Thoracic aorta (tissue), 2 donors: ENCODE measurements around the gene STX17. TPM values are rescaled to one million over a fixed set of nuclear protein-coding genes. Genes with fewer than 3 reads are reported as not detected.
"Not testable (repeated sequence)": the region's sequence is repeated elsewhere in the genome, so short reads cannot be mapped to it uniquely, and the experiment has no call there.

Experiments
- ATAC-seq: fragments of 150-250 bp; one replicate; pipeline ENCODE4 v1.8.0; 2017; ENCODE audit warnings: low read depth; ENCODE audit not compliant: insufficient number of reproducible peaks, low FRiP score
- DNase-seq: peaks from one replicate; pipeline ENCODE4 v3.0.0-alpha.2; 2020; ENCODE audit warnings: low spot score
- H3K27ac ChIP-seq, 2 donors: fragments of 200-600 bp; sonication (generic); 1 replicate in 1 of 2; 2 replicates in 1 of 2; pipeline ENCODE4 v1.5.1; 2016; ENCODE audit warnings: mild to moderate bottlenecking in 2 of 2, moderate library complexity in 2 of 2
- H3K27me3 ChIP-seq: fragments of 200-600 bp; sonication (generic); replicated peaks from 2 replicates; pipeline ENCODE4 v1.6.0; 2016; ENCODE audit warnings: mild to moderate bottlenecking; ENCODE audit not compliant: insufficient read depth
- H3K36me3 ChIP-seq: fragments of 200-600 bp; sonication (generic); one replicate; pipeline ENCODE4 v1.5.1; 2016
- H3K4me1 ChIP-seq, 2 donors: fragments of 200-600 bp; sonication (generic); 1 replicate in 1 of 2; 2 replicates in 1 of 2; pipeline versions ENCODE4 v1.5.1 to v1.6.0; 2016; ENCODE audit warnings: low read depth in 2 of 2, mild to moderate bottlenecking in 1 of 2; ENCODE audit not compliant: control insufficient read depth in 1 of 2
- H3K4me3 ChIP-seq: fragments of 200-600 bp; sonication (generic); 2 replicates; pipeline ENCODE4 v1.5.1; 2016; ENCODE audit warnings: mild to moderate bottlenecking
- H3K9me3 ChIP-seq: fragments of 200-600 bp; sonication (generic); 2 replicates; pipeline ENCODE4 v1.5.1; 2016
- total RNA-seq, 2 donors: library from RNA; depleted of rRNA; stranded (reverse); fragments of >200 nt; gene quantifications; one replicate each; pipeline versions ENCODE4 v1.1.0 to v1.2.3, GENCODE V29; 2016
- TF ChIP-seq, protein P1 (sequence below): fragments of 200-600 bp; sonication (generic); IDR thresholded peaks from one replicate; pipeline ENCODE4 v1.5.1; 2019; ENCODE audit warnings: antibody characterized with exemption

STX17 gene
- total RNA-seq, 2 donors from 2014 or later: 33.2 to 41.8 TPM

- Histone ChIP-seq H3K36me3 (peaks cover 8% of the 10 kb centered on the region), H3K27ac (no peak overlapping the region), H3K9me3 (no peaks in the 10 kb centered on the region), H3K4me3 (no peak overlapping the region), H3K27me3 (no peaks in the 10 kb centered on the region), H3K4me1 (no peaks in the 10 kb centered on the region)
- ATAC-seq: no peak
- DNase-seq: no peak
- TF ChIP-seq, protein P1, sequence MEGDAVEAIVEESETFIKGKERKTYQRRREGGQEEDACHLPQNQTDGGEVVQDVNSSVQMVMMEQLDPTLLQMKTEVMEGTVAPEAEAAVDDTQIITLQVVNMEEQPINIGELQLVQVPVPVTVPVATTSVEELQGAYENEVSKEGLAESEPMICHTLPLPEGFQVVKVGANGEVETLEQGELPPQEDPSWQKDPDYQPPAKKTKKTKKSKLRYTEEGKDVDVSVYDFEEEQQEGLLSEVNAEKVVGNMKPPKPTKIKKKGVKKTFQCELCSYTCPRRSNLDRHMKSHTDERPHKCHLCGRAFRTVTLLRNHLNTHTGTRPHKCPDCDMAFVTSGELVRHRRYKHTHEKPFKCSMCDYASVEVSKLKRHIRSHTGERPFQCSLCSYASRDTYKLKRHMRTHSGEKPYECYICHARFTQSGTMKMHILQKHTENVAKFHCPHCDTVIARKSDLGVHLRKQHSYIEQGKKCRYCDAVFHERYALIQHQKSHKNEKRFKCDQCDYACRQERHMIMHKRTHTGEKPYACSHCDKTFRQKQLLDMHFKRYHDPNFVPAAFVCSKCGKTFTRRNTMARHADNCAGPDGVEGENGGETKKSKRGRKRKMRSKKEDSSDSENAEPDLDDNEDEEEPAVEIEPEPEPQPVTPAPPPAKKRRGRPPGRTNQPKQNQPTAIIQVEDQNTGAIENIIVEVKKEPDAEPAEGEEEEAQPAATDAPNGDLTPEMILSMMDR: no peak
These were observed 74.1 kb downstream of the STX17 start for GRCh38 chr9:99980598-99980997.

DNA sequence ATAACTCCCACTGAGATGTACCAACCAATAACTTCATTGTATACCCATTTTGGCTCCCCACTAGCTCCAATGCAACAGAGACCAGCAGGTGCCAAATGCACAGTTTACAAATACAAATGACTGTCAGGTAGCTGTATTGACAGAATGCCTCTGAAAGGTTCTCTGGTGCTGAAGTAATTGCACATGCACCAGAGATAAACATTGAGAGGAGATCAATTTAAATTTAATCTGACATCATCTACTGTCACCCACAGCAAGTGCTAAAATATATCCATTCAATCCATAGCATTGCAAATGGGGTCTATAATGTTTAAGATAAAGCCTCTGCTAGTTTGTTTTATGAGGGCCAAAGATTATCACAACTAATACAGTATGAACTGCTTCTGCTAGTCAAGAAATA lies 80.2 kb downstream of the STX17 start:
- ATAC-seq: no peak
- H3K36me3 ChIP-seq: peaks cover 4% of the 10 kb centered on the region
- H3K27me3 ChIP-seq: no peaks in the 10 kb centered on the region
- no peaks in the 10 kb centered on the region for H3K4me1 ChIP-seq
- peaks cover 3% of the 10 kb centered on the region for H3K9me3 ChIP-seq
- H3K4me3 ChIP-seq: no peak overlapping the region
- DNase-seq: no peak
- H3K27ac ChIP-seq: no peak overlapping the region
- TF ChIP-seq, protein P1: no peak

DNA sequence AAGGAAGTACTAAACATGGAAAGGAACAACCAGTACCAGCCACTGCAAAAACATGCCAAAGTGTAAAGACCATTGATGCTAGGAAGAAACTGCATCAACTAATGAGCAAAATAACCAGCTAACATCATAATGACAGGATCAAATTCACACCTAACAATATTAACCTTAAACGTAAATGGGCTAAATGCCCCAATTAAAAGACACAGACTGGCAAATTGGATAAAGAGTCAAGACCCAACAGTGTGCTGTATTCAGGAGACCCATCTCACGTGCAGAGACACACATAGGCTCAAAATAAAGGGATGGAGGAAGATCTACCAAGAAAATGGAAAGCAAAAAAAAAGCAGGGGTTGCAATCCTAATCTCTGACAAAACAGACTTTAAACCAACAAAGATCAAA lies 84.1 kb downstream of the STX17 start:
- not testable (repeated sequence) for H3K4me1 ChIP-seq, ATAC-seq, H3K27ac ChIP-seq, H3K27me3 ChIP-seq, DNase-seq, H3K9me3 ChIP-seq, H3K36me3 ChIP-seq, H3K4me3 ChIP-seq

GRCh38 chr9:99998266-99998665 lies 91.8 kb downstream of the STX17 start:
- ATAC-seq: no peak

GRCh38 chr9:99998866-99999265 lies 92.4 kb downstream of the STX17 start:
- no peaks in the 10 kb centered on the region for H3K27me3 ChIP-seq
- no peaks in the 10 kb centered on the region for H3K9me3 ChIP-seq
- TF ChIP-seq, protein P1: no peak
- H3K4me3 ChIP-seq: no peak overlapping the region
- ATAC-seq (no peak), DNase-seq (no peak)
- H3K4me1 ChIP-seq: no peaks in the 10 kb centered on the region
- H3K27ac ChIP-seq: no peak overlapping the region
- H3K36me3 ChIP-seq: peaks cover 6% of the 10 kb centered on the region

More at GRCh38 chr9:99998266-99998665, 91.8 kb downstream of the STX17 start:
- H3K4me3 ChIP-seq: no peak overlapping the region
- peaks cover under 1% of the 10 kb centered on the region for H3K36me3 ChIP-seq
- DNase-seq: no peak
- TF ChIP-seq, protein P1: no peak
- H3K27ac ChIP-seq: no peak overlapping the region
- H3K9me3 ChIP-seq: peaks cover 4% of the 10 kb centered on the region
- H3K27me3 ChIP-seq: no peaks in the 10 kb centered on the region
- H3K4me1 ChIP-seq: no peaks in the 10 kb centered on the region

- H3K27me3 ChIP-seq: no peaks in the 10 kb centered on the region
- H3K4me1 ChIP-seq: no peaks in the 10 kb centered on the region
- TF ChIP-seq, protein P1: no peak
- no peak overlapping the region for H3K27ac ChIP-seq
- no peak for DNase-seq
- H3K9me3 ChIP-seq: no peaks in the 10 kb centered on the region
- ATAC-seq: no peak
- H3K36me3 ChIP-seq: peaks cover 14% of the 10 kb centered on the region
- no peak overlapping the region for H3K4me3 ChIP-seq
These were observed 93.3 kb downstream of the STX17 start for GRCh38 chr9:99999797-100000196.
